Stimulated activated CD4-positive, alpha-beta T cell treated with anti-CD3 and anti-CD28 coated beads, Interleukin-15, amount 100 ng/mL, for 24 hours (primary cell): ENCODE results near the gene CUX1.
A peak's percentile ranks its signal among the peaks of the same experiment; 100 is the strongest.
"Not testable (repeated sequence)": the region's sequence is repeated elsewhere in the genome, so short reads cannot be mapped to it uniquely, and the experiment has no call there.

ENCODE experiments used
- DNase-seq: peaks from one replicate; pipeline ENCODE4 v3.0.0-alpha.2; 2020

CUX1 gene, protein sequence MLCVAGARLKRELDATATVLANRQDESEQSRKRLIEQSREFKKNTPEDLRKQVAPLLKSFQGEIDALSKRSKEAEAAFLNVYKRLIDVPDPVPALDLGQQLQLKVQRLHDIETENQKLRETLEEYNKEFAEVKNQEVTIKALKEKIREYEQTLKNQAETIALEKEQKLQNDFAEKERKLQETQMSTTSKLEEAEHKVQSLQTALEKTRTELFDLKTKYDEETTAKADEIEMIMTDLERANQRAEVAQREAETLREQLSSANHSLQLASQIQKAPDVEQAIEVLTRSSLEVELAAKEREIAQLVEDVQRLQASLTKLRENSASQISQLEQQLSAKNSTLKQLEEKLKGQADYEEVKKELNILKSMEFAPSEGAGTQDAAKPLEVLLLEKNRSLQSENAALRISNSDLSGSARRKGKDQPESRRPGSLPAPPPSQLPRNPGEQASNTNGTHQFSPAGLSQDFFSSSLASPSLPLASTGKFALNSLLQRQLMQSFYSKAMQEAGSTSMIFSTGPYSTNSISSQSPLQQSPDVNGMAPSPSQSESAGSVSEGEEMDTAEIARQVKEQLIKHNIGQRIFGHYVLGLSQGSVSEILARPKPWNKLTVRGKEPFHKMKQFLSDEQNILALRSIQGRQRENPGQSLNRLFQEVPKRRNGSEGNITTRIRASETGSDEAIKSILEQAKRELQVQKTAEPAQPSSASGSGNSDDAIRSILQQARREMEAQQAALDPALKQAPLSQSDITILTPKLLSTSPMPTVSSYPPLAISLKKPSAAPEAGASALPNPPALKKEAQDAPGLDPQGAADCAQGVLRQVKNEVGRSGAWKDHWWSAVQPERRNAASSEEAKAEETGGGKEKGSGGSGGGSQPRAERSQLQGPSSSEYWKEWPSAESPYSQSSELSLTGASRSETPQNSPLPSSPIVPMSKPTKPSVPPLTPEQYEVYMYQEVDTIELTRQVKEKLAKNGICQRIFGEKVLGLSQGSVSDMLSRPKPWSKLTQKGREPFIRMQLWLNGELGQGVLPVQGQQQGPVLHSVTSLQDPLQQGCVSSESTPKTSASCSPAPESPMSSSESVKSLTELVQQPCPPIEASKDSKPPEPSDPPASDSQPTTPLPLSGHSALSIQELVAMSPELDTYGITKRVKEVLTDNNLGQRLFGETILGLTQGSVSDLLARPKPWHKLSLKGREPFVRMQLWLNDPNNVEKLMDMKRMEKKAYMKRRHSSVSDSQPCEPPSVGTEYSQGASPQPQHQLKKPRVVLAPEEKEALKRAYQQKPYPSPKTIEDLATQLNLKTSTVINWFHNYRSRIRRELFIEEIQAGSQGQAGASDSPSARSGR (N-terminal part only)

DNA sequence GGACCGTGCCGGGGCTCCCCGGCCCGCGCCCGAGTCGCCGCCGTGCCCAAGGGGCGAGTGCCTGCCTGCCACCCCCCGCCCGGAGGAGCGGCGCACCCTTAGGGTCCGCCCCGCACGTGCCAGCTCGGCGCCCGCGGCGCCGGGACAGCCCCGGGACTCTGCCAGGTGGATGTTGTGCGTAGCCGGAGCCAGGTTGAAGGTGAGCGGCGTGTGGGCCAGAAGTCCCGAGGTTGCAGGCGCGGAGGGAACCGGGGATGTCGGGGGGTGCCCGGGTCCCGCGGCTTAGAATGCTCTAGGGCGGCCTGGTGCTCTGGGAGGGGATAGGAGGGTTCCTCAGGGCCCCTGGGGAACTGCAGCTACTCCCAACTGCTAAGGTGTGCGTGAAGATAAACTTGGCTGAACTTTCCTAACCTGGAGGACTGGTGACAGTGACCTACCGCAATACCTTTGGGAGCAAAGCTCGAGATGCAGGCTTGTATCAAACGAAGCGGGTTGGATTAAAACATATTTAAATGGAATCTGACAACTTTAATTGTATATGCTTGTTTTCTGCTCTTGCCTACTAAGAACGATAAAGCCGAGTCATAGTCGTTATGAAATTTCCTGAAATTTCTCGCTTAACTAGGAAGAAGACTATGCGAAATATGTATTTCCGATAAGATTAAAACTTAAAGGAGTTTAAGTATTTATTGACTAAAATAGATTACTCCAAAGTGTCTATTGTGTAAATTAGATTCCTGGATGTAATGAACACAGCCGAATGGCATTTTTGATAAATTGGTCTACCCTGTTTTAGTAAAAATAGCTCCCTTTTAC lies at the start of gene CUX1:
Gene CUX1 (plus strand): TSS at position 156 of the 816 bp plus-strand sequence. CDS start 14 bp downstream, at position 170.
- peak; percentile 51 for DNase-seq

DNA sequence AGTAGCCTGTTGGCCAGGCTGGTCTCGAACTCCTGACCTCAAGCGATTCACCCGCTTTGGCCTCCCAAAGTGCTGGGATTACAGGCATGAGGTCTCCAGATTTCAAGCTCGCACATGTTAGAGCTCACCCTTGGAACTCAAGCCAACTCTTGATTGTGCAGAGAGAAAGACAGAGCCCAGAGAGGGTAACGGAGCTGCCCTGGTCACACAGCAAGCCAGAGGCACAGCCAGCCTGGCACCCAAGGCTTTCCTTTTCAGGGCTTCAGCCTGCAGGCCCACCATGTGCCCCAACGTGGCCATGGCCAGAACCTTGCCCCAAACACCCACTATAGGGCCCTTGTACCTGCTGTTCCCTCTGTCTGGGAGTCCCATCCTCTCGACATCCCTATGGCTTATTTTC lies 49.1 kb upstream of the CUX1 start:
- DNase-seq: no peak

DNA sequence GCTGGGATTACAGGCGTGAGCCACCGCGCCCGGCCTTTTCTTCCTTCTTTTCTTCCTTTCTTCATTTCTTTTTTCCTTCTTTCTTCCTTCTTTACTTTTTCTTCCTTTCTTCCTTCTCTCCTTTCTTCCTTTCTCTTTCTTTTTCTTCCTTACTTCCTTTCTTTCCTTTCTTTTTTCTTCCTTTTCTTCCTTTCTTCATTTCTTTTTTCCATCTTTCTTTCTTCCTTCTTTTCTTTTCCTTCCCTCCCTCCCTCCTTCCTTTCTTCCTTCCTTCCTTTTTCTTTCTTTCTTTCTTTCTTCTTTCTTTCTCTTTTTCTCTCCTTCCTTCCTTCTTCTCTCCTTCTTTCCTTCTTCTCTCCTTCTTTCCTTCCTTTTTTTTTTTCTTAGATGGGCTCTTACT lies 47.0 kb upstream of the CUX1 start:
- DNase-seq: no peak

DNA sequence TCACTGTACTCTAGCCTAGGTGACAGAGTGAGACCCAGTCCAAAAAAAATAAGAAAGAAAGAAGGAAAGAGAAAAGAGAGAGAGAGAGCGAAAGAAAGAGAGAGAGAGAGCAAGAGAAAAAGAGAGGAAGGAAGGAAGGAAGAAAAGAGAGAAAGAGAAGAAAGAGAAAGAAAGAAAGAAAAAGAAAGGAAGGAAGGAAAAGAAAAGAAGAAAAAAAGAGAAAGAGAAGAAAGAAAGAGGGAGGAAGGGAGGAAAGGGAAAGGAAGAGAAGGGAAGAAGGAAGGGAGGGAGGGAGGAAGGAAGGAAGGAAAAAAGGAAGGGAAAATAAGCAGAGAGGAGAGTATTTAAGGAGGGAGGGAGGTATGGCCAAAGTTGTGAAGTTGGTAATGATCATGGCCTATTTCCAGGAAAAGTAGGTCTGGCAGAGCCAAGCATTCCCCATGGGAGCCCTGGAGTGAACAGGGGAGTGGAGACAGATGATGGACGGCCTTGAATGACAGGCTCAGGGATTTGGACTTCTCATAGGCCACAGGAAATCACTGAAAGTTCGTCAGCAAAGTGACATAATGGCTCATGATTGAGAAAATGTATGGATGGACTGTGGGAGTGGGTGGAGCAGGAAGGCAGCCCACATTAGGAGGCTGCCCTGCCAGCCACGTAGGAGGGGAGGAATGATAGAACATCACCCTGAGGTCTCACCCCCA lies 44.8 kb upstream of the CUX1 start:
- DNase-seq: no peak

DNA sequence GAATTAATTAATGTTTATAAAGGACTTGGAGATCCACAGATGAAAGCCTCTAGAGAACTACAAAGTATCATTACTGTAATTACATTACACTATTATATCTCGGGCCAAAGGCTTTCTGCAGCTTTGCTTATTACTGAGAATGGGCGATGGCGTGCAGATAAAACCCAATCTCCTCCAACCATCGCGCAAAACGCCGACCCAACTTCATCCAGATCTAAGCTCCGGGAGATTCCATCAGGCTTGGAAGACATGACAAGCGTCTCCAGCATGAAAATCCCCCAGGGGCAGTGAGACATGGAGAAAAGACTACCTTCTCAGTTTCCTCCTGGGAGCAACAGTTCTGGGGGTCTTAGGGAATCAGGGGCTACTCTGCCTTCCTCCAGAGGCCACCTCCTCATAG lies 42.2 kb upstream of the CUX1 start:
- no peak for DNase-seq

DNA sequence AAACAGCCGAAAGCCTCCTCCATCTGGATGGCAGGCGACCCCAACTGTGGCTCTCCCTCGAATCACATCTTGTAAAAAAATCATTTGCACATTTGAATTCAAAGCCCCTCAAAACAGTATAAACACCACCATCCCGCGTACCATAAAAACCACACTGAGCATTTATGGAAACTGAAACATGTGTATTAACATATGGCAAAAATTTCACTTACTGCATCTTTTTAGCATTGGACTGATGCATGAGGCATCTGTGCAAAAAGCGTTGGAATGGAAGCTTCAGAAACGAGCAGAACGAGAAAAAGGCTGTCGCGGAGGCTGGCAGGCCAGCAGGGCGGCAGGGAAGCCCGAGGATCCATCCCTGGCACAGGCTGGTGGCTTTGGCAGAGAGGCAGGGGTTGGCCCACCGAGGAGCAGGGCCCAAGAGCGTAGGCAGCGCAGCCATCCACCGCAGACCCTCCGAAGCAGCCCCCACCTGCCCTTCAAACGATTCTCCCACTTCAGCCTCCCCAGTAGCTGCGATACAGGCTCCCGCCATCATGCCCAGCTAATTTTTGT lies 39.3 kb upstream of the CUX1 start:
- DNase-seq: no peak

DNA sequence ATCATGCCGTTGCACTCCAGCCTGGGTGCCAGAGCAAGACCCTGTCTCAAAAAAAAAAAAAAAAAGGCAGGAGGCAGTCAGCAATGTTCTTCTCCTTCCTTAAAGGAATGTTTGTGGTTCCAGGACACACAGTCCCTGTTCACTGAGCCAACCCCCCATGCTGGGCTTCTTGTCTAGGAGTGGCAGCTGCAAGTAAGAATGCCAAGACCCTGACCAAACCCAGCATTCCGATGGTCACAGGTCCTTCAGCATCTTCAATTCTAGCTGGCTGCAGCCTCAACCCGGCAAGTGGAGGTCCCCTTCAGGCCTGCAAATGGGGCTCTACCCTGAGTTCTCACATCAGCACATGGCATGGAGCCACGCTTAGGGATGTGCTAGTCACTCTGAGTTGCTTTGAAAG lies 38.2 kb upstream of the CUX1 start:
- no peak for DNase-seq

DNA sequence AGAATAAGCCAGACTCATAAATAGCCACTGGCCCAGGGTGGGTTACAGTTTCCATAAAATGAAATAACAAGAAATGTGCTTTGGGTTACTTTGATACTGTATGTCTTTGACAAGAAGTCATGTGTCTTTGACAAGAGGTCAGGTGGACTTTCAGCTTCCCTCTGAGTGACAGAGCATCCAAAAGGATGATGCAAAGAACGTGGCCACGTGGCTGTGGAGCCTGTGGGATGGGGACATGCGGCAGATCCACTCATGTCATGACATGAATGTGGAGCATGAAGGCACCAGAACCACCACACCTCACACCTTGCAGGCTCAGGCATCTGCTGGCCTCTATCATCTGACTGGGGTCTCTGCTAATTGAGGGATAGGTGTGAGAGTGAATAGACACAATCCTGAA lies 37.1 kb upstream of the CUX1 start:
- DNase-seq: no peak

DNA sequence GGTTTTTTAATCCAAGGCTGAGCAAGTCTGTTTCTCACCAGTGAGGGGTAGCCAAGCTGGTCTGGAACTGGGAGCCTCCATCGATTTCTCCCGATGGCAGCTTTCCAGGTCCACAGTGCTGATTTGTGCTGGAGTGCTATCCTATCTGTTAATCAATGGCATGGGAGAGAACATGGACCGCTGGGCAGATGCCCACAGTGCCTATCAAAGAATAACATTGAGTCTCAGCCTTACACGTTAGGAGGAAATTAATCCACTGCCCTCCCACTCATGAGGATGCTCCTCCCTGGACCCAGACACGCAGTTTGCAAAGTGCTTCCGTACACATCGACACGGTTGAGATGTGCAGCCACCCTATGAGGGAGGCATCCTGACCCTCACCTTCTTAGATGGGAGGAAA lies 36.0 kb upstream of the CUX1 start:
- DNase-seq: no peak

DNA sequence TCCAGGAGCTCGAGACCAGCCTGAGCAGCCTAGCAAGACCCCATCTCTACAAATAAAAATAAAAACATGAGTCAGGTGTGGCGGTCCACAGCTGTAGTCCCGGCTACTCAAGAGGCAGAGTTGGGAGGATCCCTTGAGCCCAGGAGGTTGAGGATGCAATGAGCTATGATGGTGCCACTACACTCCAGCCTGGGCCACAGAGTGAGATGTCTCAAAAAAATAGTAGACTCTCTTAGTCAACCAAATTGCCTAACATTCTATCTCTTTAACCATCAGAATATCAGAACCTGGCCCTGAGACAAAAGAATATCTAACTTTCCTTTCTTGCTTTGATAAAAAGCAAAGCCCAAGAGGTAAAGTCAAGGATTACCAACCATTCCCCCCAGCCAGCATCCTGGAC lies 35.0 kb upstream of the CUX1 start:
- DNase-seq: no peak

DNA sequence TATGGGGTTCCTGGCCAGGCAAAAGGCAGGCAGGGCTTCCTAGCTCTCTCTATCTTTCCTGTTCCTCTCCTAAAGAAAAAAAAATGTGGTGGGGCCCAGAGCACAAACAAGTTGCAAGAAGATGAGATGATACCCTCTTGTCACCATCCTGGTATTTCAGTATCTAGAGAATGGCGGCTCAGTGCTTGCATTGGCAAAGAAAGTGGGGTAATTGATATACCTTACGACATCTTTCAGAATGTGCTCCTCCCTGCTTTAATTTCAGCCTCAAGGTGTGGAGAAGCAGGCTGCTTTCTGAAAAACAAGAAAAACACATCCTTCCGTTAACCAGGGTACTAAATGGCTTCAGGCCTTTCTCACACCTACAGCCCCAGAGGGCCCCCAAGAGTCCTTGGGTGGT lies 34.5 kb upstream of the CUX1 start:
- no peak for DNase-seq

DNA sequence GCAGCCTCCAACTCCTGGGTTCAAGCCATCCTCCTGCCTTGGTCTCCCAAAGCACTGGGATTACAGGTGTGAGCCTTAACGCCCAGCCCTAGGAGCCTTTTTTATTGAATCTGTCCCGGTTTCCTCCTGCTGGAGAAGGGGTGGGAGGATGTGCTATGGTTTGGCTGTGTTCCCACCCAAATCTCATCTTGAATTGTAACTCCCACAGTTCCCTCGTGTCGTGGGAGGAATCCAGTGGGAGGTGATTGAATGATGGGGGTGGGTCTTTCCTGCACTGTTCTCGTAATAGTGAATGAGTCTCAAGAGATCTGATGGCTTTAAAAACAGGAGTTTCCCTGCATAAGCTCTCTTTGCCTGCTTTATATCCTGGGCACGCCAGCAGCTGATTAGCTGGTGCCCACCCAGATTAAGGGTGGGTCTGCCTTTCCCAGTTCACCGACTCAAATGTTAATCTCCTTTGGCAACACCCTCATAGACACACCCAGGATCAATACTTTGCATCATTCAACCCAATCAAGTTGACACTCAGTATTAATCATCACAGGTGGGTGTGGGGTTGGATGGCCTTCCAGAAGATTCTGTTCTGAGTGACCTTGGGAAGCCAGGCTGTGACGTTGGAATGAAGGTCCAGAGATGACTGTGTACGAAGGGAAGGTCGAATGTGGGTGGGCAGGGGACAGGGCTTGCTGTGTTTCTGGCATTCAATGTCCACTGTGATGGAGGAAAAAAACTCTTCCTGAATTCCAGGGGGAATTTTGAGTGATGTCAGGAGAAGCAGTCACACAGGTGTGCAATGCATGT lies 33.8 kb upstream of the CUX1 start:
- no peak for DNase-seq

DNA sequence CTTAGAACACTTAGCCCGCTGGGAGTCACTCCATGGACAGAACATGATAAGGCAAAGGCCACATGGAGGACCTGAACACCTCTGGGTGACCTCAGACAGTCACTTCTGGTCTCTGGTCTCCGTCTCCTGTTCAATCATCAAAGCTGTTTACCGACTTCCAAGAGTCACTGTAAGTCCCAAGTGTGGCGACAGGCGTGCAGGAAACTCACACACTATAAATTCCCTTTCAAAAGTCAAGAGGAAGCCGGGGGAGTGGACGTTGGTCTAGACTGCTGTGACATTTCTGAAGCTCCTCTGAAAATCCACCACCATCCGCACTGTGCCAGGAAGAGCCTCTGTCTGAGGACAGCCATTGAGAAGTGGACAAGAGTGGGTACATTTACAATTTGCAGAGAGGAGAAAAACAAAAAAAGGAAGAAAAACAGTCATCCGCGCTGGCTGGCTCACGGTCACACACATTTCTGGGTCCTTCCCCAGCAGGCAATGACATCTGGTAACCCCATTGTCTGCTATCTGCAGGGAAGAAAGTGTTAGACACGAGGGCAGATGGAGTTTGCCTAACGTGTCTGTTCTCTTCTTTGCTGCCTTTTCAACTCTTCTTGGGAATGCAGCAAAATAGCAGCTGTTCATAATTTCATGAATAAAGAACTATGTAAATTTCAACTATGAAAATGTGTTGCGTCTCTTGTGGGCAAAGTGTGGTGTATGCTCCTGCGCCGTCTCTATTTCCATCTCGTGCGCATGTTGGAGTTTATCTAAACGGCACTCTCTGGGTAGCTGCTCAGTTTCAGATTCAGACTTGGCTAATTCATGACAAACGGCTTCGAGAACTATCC lies 32.9 kb upstream of the CUX1 start:
- no peak for DNase-seq

DNA sequence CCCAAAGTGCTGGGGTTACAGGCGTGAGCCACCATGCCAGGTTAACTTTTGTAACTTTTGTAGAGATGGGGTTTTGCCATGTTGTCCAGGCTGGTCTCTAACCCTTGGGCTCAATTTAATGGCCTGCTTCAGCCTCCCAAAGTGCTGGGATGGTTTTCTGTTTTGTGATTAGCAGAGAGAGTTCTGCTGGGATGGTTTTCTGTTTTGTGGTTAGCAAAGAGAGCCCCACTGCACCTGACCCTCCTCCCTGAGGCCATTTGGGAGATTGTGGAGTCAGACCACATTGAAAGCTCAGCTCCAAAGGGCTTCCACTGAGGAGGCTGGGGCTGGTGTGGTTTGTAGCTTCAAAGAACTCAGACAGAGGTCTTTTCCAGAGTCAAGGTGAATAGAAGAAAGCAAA lies 29.6 kb upstream of the CUX1 start:
- no peak for DNase-seq

DNA sequence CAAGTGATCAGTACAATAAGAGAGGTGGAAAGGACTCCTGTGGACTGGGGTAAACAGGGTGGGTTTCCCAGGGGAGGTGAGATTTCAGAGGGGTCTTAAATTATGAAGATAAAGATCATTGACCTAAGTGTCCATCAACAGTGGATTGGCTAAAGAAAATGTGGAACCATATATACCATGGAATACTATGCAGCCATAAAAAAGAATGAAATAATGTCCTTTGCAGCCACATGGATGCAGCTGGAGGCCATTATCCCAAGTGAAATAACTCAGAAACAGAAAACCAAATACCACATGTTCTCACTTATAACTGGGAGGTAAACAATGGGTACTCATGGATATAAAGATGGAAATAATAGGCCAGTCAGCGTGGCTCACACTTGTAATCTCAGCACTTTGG lies 28.9 kb upstream of the CUX1 start:
- DNase-seq: no peak

DNA sequence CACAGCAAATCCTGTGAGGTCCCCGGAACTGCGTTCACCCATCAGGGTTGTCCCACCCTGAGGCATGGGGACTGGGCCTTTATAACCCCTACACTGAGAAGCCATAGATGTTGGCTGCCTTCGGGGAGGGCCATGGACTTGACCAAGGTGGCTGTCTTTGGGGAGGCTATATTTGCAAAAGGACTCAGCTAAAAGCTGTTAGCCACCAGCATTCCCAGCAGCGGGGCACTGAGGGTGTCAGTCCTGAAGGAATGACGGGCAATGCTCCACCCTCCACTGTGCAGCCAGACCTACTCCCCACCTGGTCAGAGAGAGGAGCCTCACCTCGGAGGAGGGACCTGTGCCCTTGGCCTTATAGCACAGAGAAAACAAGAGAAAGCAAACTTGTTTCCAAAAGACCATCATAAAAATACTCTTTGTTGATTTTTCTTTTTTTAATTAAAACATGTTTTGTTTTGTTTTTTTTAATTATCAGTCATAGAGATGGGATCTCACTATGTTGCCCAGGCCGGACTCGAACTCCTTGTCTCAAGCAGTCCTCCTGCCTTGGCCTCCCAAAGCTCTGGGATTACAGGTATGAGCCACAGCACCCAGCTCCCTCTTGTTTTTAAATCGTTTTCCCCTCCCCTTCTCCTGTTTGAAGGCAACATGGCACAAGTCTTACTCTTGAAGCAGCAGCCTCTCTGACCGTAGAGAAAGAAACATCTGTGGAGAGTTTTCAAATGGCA lies 26.7 kb upstream of the CUX1 start:
- no peak for DNase-seq

DNA sequence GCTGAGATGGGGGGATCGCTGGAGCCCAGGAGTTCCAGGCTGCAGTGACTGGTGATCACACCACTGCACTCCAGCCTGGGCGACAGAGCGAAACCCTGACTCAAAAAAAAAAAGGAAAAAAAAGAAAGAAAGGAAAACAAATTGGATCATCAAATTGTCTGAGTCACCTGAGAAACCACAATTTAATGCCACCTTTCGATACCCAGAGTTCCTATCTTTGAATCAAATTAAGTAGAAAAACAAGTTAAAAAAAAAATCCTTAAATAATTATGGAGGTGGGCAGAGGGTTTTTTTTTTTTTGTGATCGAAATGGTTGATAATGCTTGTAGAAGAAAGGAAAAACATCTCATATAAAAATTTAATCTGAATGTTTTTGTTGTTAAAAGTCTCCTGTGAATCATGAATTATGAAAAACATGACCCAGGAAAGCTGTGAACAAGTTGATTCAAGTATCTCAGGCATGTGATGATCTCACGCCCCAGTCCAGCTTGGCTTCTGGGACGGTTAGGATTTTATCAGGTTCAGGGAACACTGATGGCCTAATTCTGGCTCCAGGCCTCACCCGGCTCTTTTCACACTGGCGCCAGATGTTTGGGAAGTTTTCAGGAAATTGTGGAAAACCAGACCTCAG lies 25.3 kb upstream of the CUX1 start:
- DNase-seq: no peak

DNA sequence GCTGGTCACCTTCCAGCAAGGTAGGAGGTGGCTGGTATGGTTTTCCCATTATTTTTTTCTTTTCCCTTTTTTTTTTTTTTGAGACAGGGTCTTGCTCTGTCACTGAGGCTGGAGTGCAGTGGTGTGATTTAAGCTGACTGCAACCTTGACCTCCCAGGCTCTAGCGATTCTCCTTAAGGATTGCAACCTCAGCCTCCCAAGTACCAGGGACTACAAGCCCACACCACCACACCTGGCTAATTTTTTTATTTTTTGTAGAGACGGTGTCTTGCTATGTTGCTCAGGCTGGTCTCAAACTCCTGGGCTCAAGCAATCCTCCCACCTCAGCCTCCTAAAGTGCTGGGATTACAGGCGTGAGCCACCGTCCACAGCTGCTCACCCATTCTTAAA lies 24.7 kb upstream of the CUX1 start:
- not testable (repeated sequence) for DNase-seq
